Endometrial microvascular endothelial cells (primary cell): ENCODE data around the gene KIAA0040. TPM values are rescaled to one million over a fixed set of nuclear protein-coding genes. Genes with fewer than 3 reads are reported as not detected.

Source experiments
- in situ Hi-C: cut with HindIII; loops from 2 replicates; pipeline ENCODE4 v1.10.0; 2017; ENCODE audit warnings: low sequenced_read_pairs, low pct_unique_long_range_greater_than_20kb; ENCODE audit errors: inconsistent ontology term
- total RNA-seq: library from RNA; depleted of rRNA; stranded (reverse); fragments of >200 nt; gene quantifications from one replicate; pipeline ENCODE4 v1.2.3, GENCODE V29; 2015; ENCODE audit errors: inconsistent ontology term

KIAA0040 gene
- total RNA-seq, 1 donor from 2014 or later = 5.9 TPM

DNA sequence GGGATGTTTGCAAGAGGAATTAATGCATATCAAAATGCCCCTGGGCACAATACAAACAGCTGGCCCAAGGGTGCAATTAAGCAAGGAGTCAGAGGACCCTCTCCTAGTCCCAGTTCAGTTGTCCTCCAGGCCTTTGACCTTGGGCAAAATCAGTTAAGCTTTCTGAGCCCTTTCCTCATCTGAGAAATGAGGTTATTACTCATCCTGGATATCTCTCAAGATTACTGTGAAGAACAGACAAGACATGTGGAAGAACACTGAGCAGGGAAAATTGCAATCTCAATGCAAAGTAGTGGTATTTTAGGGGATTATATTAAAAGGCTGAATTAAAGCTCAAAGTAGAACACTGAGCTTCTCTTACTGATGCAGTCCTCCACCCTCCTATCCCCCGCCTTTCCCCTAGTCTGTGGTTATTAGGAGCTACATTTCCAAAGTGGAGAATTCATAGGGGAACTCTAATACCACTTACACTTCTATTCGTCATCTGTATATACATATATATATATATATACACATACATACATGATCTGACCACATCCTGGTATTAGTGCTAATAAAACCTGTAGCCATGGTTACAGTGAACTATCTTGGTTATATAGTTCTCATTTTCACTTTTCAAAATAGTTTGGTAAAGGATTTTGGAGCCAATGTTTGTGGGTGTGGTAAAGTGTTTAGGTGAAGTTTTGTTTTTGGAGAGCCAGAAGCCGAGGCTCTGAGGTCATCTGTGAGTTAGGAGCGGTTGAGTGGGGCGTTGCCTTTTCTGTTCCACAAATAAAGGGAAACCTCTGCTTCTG, 18.1 kb downstream of the KIAA0040 start:
- in situ Hi-C loops = loop anchor here (25.0 kb wide), 1 partner anchor 138 kb away; no protein-coding TSS in a partner anchor

DNA sequence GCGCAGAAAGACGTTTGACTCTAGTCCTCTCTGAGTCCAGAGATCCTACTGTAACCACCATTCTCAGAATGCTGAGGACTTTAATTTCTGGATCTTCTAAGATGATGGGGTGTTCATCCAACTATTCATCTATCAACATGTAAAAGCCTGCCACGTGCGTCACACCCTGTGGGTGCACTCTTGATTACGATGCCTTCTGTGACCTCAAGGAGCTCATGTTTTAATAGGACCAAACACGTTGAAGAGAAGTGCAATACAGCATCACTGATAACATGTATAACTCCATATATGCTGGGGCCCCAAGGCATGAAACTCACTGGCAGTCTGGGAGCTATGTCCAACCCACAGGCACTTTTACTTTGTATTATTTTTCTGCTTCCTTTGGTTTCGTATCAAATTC, 19.0 kb downstream of the KIAA0040 start:
- in situ Hi-C loops = loop anchor here (25.0 kb wide), 1 partner anchor 139 kb away; no protein-coding TSS in a partner anchor

- in situ Hi-C loops = loop anchor here (25.0 kb wide), 1 partner anchor 140 kb away; no protein-coding TSS in a partner anchor
Observed at GRCh38 chr1:175172503-175172902, 20.1 kb downstream of the KIAA0040 start.

- in situ Hi-C loops = loop anchor here (25.0 kb wide), 1 partner anchor 141 kb away; no protein-coding TSS in a partner anchor
Observed at GRCh38 chr1:175171036-175171913, 21.3 kb downstream of the KIAA0040 start.

DNA sequence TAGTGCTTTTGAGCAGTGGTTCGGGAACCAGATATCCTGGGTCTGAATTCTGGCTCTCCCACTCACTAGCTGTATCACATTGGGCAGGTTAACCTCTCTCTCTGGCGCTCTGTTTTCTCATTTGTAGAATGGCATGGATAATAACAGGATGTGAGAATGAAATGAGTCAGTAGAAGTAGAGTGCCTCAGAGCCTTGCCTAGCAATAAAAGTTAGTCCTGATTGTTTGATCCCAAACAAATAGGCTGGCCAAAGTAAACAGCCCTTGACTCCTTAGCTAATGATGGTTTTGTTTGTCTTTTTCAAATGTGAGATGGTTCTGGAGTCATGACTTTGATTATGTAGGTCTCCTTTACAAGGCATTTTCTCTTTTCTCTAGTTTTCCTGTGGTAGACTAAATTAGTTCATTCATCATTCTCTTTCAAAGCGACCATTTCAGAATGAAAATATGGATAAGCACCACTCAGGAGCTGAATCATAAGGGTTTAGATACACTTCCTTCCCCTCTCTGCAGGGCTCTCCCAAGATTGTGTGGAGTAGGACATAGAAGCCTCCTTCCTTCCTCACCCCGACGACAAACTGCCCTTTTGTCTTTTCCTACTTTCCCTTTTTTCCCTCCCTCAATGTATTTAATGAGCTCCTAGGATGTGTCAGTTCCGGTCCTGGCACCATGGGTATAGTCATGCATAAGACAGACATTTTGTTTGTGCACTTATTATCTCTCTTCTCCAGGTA, 23.1 kb downstream of the KIAA0040 start:
- in situ Hi-C loops = loop anchor here (25.0 kb wide), 1 partner anchor 143 kb away; no protein-coding TSS in a partner anchor

DNA sequence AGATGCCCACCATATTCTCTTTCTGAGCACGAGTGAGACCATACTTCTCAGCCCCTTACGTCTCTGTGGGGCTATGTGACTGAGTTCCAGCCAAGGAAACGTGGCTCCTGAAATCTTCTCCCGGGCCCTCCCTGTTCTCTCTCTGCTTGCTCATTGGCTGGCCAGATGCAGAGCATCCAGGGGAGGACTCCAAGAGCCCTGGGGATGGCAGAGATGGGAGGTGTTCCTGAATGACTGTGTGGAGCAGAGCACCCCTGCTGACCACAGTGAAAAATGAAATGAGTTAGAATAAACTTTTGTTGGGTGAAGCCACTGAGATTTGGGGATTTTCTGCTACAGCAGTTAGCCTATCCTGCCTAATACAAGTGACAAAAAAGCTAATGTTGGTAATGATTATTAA, 23.8 kb downstream of the KIAA0040 start:
- in situ Hi-C loops = loop anchor here (25.0 kb wide), 1 partner anchor 144 kb away; no protein-coding TSS in a partner anchor

- in situ Hi-C loops = loop anchor here (25.0 kb wide), 1 partner anchor 144 kb away; no protein-coding TSS in a partner anchor
Observed at GRCh38 chr1:175167861-175168260, 24.7 kb downstream of the KIAA0040 start.

GRCh38 chr1:175166746-175167145, 25.8 kb downstream of the KIAA0040 start:
- in situ Hi-C loops = loop anchor here (25.0 kb wide), 1 partner anchor 146 kb away; no protein-coding TSS in a partner anchor

- in situ Hi-C loops = loop anchor here (25.0 kb wide), 1 partner anchor 148 kb away; no protein-coding TSS in a partner anchor
Observed at GRCh38 chr1:175164751-175165150, 27.8 kb downstream of the KIAA0040 start.

DNA sequence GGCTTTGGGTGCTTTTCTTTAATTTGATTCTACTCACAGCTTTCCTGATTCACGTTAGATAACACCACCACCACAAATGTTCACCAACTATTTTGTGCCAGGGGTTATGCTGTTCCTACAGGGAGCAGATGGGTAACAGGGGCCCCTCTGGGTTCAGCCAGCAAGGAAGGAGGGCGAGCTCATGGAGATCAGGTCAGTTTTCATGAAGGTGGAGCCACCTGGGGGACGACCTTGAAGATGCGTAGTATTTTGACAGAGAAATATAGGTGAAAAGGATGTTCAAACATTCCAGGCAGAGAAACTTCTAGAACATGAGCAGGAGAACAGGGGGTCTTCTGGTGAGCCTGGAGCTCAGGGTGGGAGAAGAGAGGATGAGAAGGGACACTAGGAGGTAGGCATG, 28.9 kb downstream of the KIAA0040 start:
- in situ Hi-C loops = loop anchor here (25.0 kb wide), 1 partner anchor 149 kb away; no protein-coding TSS in a partner anchor

- in situ Hi-C loops = loop anchor here (25.0 kb wide), 1 partner anchor 149 kb away; no protein-coding TSS in a partner anchor
Observed at GRCh38 chr1:175162955-175163354, 29.6 kb downstream of the KIAA0040 start.

DNA sequence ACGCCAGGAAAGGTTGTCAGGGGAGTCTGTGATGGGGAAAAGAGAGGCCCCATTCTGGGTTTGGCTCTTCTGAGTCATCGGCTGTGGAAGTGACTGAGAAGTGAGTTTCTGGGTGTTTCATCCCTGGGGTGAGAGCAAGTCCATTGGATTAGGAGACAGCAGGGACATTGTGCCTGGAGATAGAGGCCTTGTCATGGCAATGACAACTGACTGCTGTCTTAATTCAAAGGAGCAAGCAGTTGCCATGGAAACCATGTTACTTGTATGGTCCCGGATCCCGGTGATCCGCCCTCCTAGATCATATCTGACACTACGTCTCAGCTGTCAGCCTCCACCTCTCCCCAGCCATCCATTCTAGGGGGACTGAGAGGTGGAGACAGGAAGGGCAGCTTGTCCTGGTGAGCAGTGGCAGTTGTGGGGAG, 34.4 kb downstream of the KIAA0040 start:
- in situ Hi-C loops = loop anchor here (25.0 kb wide), 1 partner anchor 154 kb away; no protein-coding TSS in a partner anchor

DNA sequence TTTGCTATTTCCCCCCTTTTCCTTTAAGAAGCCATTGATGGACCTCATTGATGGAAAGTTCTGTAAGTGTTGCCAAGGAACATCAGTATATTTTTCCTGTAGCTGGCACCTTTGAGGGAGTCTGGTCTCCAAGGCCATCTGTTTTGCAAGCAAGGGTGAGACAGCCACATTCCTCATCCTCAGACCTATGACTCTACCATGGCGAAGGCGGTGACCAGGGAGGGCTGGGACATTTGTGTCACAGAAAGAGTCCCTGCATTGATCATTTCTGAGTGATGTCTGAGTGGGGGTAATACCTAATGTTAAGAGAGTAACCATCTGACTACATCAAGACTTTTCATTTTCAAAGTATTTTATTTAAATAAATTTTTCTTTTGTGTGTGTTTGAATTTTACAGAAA, 35.4 kb downstream of the KIAA0040 start:
- in situ Hi-C loops = loop anchor here (25.0 kb wide), 1 partner anchor 155 kb away; no protein-coding TSS in a partner anchor

DNA sequence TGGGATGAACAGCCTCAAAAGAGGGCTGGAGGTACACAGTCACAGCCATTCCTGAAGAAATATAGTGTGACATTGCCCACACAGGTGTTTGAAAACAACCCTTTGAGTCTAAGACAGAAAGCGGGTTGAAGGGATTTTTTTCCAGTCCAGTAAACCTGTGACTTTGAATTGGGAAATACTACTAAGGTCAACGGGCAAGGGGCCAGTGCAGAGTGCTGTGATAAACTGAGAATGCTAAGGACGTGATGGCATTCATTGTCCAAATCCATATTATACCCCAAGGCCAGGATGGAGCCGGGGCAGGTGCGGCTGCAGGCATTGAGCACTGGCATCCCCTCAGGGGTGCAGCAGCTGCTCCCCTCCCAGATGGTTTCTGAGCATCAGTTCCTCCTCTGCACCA, 36.6 kb downstream of the KIAA0040 start:
- in situ Hi-C loops = loop anchor here (25.0 kb wide), 1 partner anchor 156 kb away; no protein-coding TSS in a partner anchor

- in situ Hi-C loops = loop anchor here (25.0 kb wide), 1 partner anchor 157 kb away; no protein-coding TSS in a partner anchor
Observed at GRCh38 chr1:175155473-175155856, 37.1 kb downstream of the KIAA0040 start.

DNA sequence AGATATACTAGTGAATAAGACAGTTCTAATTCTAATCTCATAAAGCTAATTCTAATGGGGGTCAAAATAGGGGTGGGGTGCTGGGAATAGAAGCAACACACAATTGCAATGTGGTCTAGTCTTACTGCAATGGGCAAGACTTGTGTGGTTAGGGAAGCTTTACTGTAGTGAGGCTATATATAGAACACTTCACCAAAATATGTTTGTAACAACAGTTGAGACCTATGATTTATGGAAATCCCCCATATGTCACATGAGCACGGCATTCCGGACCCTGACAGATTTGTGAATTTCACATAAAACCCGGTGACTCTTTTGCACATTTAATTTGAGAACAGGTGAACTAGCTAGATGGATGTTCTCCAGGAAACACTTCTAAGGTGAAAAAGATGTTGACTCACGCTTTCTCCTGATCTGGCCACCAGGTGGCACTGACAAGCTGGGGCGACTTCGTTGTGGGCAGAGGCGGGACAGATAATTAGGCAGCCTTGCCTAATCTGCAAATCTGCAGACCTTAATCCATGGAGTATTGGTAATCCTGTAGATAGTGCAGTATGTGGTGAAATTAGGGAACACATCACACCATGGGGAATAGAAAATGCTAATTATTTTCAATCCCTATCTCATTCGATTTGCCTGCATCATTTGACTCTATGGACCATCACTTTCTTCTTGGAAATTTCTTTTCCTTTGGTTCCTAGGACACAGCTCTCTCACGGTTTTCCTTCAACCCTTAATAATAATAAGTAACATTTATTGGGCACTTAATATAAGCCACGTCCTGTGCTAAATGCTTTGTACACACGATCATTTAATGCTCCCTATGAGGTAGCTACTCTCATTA, 37.7 kb downstream of the KIAA0040 start:
- in situ Hi-C loops = loop anchor here (25.0 kb wide), 1 partner anchor 157 kb away; no protein-coding TSS in a partner anchor

DNA sequence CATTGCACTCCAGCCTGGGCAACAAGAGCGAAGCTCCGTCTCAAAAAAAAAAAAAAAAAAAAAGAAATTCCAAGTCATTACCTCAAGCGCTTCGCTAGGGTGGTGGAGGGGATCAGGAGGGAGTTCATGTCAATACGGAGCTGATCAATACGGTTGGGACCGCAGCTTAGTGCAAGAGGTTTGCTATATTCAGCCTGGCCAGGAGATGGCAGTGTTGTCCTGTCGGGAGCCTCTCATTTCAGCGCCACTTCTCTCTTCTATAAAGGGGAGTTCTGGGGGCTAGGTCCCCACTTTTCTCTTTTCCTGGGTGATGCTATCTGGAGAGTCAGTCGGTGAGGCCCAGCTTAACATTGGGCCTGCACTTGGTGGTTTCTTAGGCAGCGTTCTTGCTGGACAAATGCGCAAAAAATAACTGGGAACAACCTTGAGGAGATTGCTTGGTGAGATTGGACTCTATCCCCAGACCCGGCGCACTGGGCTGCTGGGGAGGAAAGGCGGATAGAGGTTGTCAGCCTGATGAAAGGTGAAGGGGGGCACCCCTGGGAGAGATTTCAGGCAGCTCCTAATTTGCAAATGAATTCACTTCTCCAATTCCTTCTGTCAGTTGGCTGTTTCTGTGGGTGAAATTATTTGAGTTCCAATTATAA, 40.4 kb downstream of the KIAA0040 start:
- in situ Hi-C loops = loop anchor here (25.0 kb wide), 1 partner anchor 160 kb away; no protein-coding TSS in a partner anchor
